ENCODE data around the gene FAM43B.

Gene FAM43B

DNA sequence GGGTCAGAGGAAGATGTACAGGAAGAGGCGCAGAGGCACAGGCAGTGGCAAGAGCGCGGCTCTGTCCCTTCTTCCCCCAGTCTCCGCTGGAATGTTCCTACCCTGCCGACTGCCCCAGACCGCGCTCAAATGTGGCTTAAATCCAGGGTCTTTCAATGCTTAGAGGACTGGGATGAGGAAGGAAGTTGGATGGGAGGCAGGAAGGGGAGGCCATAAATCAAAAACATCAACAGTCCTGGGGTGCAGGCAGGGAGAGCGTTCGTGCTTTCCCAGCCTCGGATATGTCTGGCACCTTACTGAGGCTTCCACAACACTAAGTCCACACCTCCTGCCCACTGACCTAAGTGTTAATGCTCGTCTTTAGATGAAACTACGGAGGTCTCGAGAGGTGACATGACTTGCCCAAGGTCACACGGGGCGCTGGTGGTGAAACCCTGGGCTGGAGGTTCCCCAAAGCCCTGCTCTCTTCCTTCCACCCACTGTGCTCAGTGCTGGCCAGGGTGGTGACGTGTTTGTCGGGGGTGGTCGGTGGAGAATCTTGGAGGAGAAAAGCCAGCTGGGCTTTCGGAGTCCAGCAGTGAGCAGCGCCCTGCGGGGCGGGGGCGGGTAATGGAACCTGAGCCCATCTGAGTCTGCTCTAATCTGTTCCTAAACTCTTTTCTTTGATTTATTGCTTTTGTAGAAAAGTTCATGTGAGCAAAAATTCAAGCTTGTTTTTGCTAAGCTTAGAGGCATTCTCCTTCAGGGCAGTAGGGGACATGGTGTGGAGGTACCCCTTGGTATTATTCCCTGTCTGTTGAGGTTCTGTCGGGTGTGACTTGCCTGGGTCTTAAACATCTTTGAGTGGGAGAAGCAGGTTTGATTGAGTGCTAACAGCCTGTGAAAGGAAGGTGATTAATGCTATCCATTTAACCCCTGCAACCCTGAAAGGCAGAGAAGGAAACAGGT, 37.2 kb downstream of the FAM43B start:
- H3K36me3 ChIP-seq (ENCODE audit: control insufficient read depth, insufficient read depth, low read length): no peaks in the 10 kb centered on the region
- H3K4me1 ChIP-seq (ENCODE audit: control insufficient read depth, insufficient read depth, low read length): peaks cover 18% of the 10 kb centered on the region
- H3K27ac ChIP-seq (ENCODE audit: insufficient read depth, low read depth, low read length, poor library complexity, severe bottlenecking): no peak overlapping the region
- H3K9me3 ChIP-seq (ENCODE audit: control insufficient read depth, low read length): no peaks in the 10 kb centered on the region
- H3K27me3 ChIP-seq (ENCODE audit: control insufficient read depth, insufficient read depth, low read length, poor library complexity, severe bottlenecking): no peaks in the 10 kb centered on the region
- WGBS, 2 experiments: 51 to 53% methylated on average over 24 of the region's 24 CpGs
- H3K4me3 ChIP-seq (ENCODE audit: insufficient read depth, low read depth, low read length): no peak overlapping the region

DNA sequence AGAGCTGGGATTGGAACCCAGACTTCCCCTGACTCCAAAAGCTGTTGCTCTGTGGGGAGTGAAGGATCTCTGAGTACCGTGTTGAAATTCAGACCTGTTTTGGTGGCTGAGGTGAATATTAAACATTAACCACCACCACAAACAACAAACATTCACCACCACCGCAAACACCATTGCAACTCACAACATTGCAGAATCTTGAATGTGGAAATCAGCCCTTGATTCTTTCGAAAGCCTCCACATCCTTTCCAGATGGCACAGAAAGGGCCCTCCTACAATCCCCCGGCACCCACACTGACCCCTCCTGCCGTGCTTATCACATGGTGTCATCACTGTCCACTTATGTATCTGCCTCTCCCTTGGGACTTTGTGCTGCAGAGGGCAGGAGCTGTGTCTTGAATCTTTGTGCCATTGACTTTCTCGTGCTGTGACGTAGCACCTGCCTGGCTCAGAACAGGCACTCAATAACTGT, 38.0 kb downstream of the FAM43B start:
- no peak overlapping the region for H3K27ac ChIP-seq (ENCODE audit: insufficient read depth, low read depth, low read length, poor library complexity, severe bottlenecking)
- H3K9me3 ChIP-seq (ENCODE audit: control insufficient read depth, low read length): no peaks in the 10 kb centered on the region
- 76 to 83% methylated on average over 6 to 7 of the region's 7 CpGs for WGBS, 2 experiments
- H3K27me3 ChIP-seq (ENCODE audit: control insufficient read depth, insufficient read depth, low read length, poor library complexity, severe bottlenecking): no peaks in the 10 kb centered on the region
- no peaks in the 10 kb centered on the region for H3K36me3 ChIP-seq (ENCODE audit: control insufficient read depth, insufficient read depth, low read length)
- peaks cover 18% of the 10 kb centered on the region for H3K4me1 ChIP-seq (ENCODE audit: control insufficient read depth, insufficient read depth, low read length)
- H3K4me3 ChIP-seq (ENCODE audit: insufficient read depth, low read depth, low read length): no peak overlapping the region

- WGBS, 2 experiments: 94% methylated on average over 5 of the region's 5 CpGs
- no peak overlapping the region for H3K27ac ChIP-seq (ENCODE audit: insufficient read depth, low read depth, low read length, poor library complexity, severe bottlenecking)
These were observed 41.4 kb downstream of the FAM43B start for GRCh38 chr1:20593756-20594155.

GRCh38 chr1:20594746-20595145, 42.4 kb downstream of the FAM43B start:
- 89 to 90% methylated on average over 14 of the region's 14 CpGs for WGBS, 2 experiments
- no peaks in the 10 kb centered on the region for H3K27me3 ChIP-seq (ENCODE audit: control insufficient read depth, insufficient read depth, low read length, poor library complexity, severe bottlenecking)
- H3K4me1 ChIP-seq (ENCODE audit: control insufficient read depth, insufficient read depth, low read length): peaks cover 9% of the 10 kb centered on the region
- no peaks in the 10 kb centered on the region for H3K9me3 ChIP-seq (ENCODE audit: control insufficient read depth, low read length)
- no peak overlapping the region for H3K4me3 ChIP-seq (ENCODE audit: insufficient read depth, low read depth, low read length)
- H3K27ac ChIP-seq (ENCODE audit: insufficient read depth, low read depth, low read length, poor library complexity, severe bottlenecking): no peak overlapping the region
- no peaks in the 10 kb centered on the region for H3K36me3 ChIP-seq (ENCODE audit: control insufficient read depth, insufficient read depth, low read length)

More at GRCh38 chr1:20593756-20594155, 41.4 kb downstream of the FAM43B start:
- no peaks in the 10 kb centered on the region for H3K27me3 ChIP-seq (ENCODE audit: control insufficient read depth, insufficient read depth, low read length, poor library complexity, severe bottlenecking)
- no peaks in the 10 kb centered on the region for H3K36me3 ChIP-seq (ENCODE audit: control insufficient read depth, insufficient read depth, low read length)
- peaks cover 18% of the 10 kb centered on the region for H3K4me1 ChIP-seq (ENCODE audit: control insufficient read depth, insufficient read depth, low read length)
- no peaks in the 10 kb centered on the region for H3K9me3 ChIP-seq (ENCODE audit: control insufficient read depth, low read length)
- no peak overlapping the region for H3K4me3 ChIP-seq (ENCODE audit: insufficient read depth, low read depth, low read length)

- Histone ChIP-seq H3K27ac (ENCODE audit: insufficient read depth, low read depth, low read length, poor library complexity, severe bottlenecking) (no peak overlapping the region), H3K4me3 (ENCODE audit: insufficient read depth, low read depth, low read length) (no peak overlapping the region), H3K4me1 (ENCODE audit: control insufficient read depth, insufficient read depth, low read length) (no peaks in the 10 kb centered on the region), H3K27me3 (ENCODE audit: control insufficient read depth, insufficient read depth, low read length, poor library complexity, severe bottlenecking) (no peaks in the 10 kb centered on the region), H3K9me3 (ENCODE audit: control insufficient read depth, low read length) (no peaks in the 10 kb centered on the region), H3K36me3 (ENCODE audit: control insufficient read depth, insufficient read depth, low read length) (no peaks in the 10 kb centered on the region)
- WGBS, 2 experiments: 84 to 90% methylated on average over 6 of the region's 6 CpGs
These were observed 43.7 kb downstream of the FAM43B start for GRCh38 chr1:20596106-20596505.

DNA sequence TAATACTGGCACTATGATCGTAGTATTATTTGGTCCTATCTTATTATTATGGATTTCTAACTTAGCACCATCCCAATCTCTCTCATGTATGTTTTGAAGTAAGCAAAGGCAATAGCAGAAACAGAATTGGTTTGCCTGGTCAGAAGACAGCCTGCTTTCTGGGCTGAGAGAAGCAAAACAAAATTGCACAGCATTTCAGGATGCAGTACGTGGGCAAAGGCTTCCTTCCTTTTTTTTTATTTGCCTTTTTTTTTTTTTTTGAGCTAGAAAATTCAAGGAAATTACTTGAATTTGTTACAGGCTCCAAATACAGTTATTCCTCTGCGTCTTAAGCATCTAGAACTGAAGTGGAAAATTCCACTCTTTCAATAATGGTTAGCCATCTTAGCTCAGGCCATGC, 45.3 kb downstream of the FAM43B start:
- 94 to 96% methylated on average over 2 to 3 of the region's 3 CpGs for WGBS, 2 experiments
- Histone ChIP-seq H3K27me3 (ENCODE audit: control insufficient read depth, insufficient read depth, low read length, poor library complexity, severe bottlenecking) (no peaks in the 10 kb centered on the region), H3K4me1 (ENCODE audit: control insufficient read depth, insufficient read depth, low read length) (no peaks in the 10 kb centered on the region), H3K4me3 (ENCODE audit: insufficient read depth, low read depth, low read length) (no peak overlapping the region), H3K27ac (ENCODE audit: insufficient read depth, low read depth, low read length, poor library complexity, severe bottlenecking) (no peak overlapping the region), H3K36me3 (ENCODE audit: control insufficient read depth, insufficient read depth, low read length) (no peaks in the 10 kb centered on the region), H3K9me3 (ENCODE audit: control insufficient read depth, low read length) (no peaks in the 10 kb centered on the region)

GRCh38 chr1:20600156-20600555, 47.8 kb downstream of the FAM43B start:
- Histone ChIP-seq H3K36me3 (ENCODE audit: control insufficient read depth, insufficient read depth, low read length) (no peaks in the 10 kb centered on the region), H3K4me1 (ENCODE audit: control insufficient read depth, insufficient read depth, low read length) (no peaks in the 10 kb centered on the region), H3K9me3 (ENCODE audit: control insufficient read depth, low read length) (no peaks in the 10 kb centered on the region), H3K27ac (ENCODE audit: insufficient read depth, low read depth, low read length, poor library complexity, severe bottlenecking) (no peak overlapping the region), H3K27me3 (ENCODE audit: control insufficient read depth, insufficient read depth, low read length, poor library complexity, severe bottlenecking) (no peaks in the 10 kb centered on the region), H3K4me3 (ENCODE audit: insufficient read depth, low read depth, low read length) (no peak overlapping the region)
- WGBS, 2 experiments: 87 to 88% methylated on average over 5 of the region's 5 CpGs

- no peaks in the 10 kb centered on the region for H3K9me3 ChIP-seq (ENCODE audit: control insufficient read depth, low read length)
- no peak overlapping the region for H3K4me3 ChIP-seq (ENCODE audit: insufficient read depth, low read depth, low read length)
- H3K4me1 ChIP-seq (ENCODE audit: control insufficient read depth, insufficient read depth, low read length): no peaks in the 10 kb centered on the region
- no peak overlapping the region for H3K27ac ChIP-seq (ENCODE audit: insufficient read depth, low read depth, low read length, poor library complexity, severe bottlenecking)
- WGBS, 2 experiments: 63 to 74% methylated on average over 4 of the region's 5 CpGs
- H3K36me3 ChIP-seq (ENCODE audit: control insufficient read depth, insufficient read depth, low read length): no peaks in the 10 kb centered on the region
- H3K27me3 ChIP-seq (ENCODE audit: control insufficient read depth, insufficient read depth, low read length, poor library complexity, severe bottlenecking): no peaks in the 10 kb centered on the region
These were observed 48.9 kb downstream of the FAM43B start for GRCh38 chr1:20601129-20601825.

DNA sequence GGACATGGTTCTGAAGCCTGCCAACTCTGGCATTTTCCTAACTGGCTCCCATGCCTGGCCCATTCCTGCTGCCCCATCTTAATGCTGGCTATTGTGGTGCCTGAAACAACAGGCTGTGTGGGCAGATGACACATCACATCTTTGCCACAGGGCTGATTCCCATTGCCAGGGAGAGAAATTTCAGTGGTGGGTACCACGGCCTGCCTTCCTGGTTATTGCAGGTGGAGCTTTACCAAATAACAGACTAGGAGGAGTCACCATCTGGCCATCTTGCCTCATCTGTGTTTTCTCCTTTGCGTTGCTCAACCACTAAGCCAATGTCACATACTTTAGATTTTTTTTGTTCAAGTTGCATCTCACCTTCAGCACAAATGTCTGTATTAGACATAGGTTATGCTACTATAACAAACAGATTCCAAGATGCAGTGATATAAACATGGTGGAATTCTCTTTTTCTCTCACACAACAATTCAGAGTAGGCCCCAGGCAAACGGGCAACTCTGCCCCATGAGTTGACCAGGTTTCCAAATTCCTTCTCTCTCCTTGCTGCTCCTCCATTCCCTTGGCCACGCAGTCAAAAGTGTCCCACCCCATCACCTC, 50.6 kb downstream of the FAM43B start:
- Histone ChIP-seq H3K36me3 (ENCODE audit: control insufficient read depth, insufficient read depth, low read length) (no peaks in the 10 kb centered on the region), H3K9me3 (ENCODE audit: control insufficient read depth, low read length) (no peaks in the 10 kb centered on the region), H3K27me3 (ENCODE audit: control insufficient read depth, insufficient read depth, low read length, poor library complexity, severe bottlenecking) (no peaks in the 10 kb centered on the region), H3K4me3 (ENCODE audit: insufficient read depth, low read depth, low read length) (no peak overlapping the region), H3K4me1 (ENCODE audit: control insufficient read depth, insufficient read depth, low read length) (no peaks in the 10 kb centered on the region), H3K27ac (ENCODE audit: insufficient read depth, low read depth, low read length, poor library complexity, severe bottlenecking) (no peak overlapping the region)
- 89 to 92% methylated on average over 4 of the region's 4 CpGs for WGBS, 2 experiments

All from ectodermal cell (in vitro differentiated cells).